Erythroblast (primary cell): ENCODE measurements around the gene TMC7.

Experiments used
- GATA1 ChIP-seq: IDR thresholded peaks from 2 replicates; pipeline ENCODE4 v1.6.1; 2011; ENCODE audit warnings: low read depth, mild to moderate bottlenecking, control low read depth, low read length, moderate library complexity
- POLR2A ChIP-seq: IDR thresholded peaks from 2 replicates; pipeline ENCODE4 v1.6.1; 2011; ENCODE audit warnings: mild to moderate bottlenecking, low read length

DNA sequence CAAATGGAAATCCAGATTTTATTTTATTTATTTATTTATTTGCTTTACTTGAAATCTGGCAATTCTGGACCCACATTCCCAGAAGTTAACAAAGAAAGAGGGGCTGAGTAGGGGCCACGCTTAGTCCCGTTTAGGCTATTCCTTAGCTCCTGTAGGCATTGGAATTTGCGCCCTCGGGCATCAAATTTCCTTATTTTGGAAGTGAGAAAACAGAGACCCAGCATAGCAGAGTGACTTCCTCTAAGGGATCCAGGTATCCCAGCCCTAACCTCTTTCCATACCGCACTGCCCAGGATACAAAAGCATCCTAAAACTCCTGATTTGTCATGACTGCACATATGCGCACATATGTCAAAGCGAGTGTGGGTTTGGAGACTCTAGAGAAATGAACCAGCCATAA, 38.5 kb upstream of the TMC7 start:
- TF ChIP-seq POLR2A (no peak), GATA1 (no peak)
